ENCODE data around the gene SCNM1.
"Not testable (repeated sequence)": the region's sequence is repeated elsewhere in the genome, so short reads cannot be mapped to it uniquely, and the experiment has no call there.

The SCNM1 gene

DNA sequence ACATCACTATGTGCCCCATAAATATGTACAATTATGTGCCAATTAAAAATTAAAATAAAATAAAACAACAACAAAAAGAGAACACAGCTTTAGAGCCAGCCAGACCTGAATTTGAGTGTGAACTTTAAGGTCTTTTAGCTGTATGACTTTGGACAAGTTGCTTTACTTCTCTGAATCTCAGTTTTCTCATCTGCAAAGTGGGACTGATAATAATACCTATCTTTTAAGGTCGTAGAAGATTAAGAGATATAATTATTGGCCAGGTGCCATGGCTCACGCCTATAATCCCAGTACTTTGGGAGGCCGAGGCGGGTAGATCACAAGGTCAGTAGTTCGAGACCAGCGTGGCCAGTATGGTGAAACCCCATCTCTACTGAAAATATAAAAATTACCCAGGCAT is 27.4 kb downstream of the SCNM1 start:
- DNase-seq (ENCODE audit: low read depth, low spot score) = no peak

DNA sequence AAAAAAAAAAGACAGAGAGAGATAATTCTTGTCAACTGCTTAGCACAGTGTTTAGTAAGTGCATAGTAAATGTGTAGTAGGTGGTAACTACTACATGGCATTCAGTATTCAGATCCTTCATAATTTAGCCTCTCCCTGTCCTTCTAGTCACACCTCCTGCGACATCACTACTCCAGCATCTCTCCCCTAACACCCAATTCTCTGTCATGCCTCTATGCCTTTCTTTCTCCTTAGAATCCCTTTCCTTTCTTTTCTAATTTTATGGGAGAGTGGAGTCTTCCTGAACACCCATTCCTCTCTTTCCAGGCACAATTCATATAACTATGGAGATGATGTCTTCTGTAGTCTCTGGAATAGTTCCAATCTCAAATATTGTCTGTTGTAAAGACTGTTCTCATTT is 27.9 kb downstream of the SCNM1 start:
- DNase-seq (ENCODE audit: low read depth, low spot score) = no peak

DNA sequence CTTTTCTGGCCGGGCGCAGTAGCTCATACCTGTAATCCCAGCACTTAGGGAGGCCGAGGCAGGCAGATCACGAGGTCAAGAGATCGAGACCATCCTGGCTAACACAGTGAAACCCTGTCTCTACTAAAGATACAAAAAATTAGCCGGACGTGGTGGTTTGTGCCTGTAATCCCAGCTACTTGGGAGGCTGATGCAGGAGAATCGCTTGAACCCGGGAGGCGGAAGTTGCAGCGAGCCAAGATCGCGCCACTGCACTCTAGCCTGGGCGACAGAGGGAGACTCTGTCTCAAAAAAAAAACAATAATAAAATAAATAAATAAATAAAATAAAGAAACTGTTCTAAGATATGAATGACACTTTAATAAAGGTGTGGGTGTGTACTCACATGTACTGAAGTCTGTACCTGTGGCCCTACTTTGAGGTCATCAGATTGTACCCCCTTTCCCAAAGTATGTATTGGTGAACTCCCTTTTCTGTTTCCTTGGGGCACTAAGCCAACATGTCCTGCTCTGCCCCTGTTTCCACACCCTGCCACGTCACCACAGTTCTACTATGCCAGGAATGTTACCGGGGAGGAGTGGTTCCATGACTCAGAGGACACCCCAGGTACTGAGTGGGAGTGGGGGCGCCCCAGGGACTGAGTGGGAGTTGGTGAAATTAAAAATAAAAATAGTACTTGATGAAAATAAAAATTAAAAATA is 29.1 kb downstream of the SCNM1 start:
- not testable (repeated sequence) for DNase-seq (ENCODE audit: low read depth, low spot score)

DNA sequence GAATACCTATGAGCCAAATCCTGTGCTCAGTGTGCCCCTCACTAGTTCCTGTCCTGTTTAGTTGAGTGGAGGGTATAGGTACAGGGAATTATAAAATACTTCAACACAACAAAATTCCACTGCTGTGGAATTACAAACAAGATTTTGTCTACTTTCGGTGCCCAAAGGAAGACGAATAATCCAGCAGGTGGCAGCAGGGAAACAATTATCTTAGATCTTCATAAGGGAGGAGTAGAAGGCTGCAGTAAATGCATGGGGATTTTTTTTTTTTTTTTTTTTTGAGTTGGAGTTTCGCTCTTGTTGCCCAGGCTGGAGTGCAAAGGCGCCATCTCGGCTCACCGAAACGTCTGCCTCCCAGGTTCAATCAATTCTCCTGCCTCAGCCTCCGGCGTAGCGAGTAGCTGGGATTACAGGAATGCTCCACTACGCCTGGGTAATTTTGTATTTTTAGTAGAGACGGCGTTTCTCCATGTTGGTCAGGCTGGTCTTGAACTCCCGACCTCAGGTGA is 30.4 kb downstream of the SCNM1 start:
- peak; percentile 61 for DNase-seq (ENCODE audit: low read depth, low spot score)

DNA sequence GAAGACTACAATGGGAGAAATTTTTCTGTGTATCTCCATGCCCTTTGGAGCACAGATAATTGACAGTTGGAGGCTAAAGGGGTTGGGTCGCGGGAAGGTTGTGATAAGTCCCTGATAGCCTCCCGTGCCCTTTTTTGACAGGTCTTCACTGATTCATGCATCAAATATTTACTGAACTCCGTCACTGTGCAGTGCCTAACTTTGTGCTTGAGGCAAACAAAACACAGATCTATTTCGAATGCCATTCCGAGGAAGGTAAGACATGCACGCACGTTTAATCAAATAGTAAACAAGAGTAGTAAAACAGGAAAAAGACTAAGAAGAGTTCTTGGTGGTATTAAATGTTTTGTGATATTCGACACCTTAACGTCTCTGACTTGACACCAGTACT is 31.9 kb downstream of the SCNM1 start:
- no peak for DNase-seq (ENCODE audit: low read depth, low spot score)

DNA sequence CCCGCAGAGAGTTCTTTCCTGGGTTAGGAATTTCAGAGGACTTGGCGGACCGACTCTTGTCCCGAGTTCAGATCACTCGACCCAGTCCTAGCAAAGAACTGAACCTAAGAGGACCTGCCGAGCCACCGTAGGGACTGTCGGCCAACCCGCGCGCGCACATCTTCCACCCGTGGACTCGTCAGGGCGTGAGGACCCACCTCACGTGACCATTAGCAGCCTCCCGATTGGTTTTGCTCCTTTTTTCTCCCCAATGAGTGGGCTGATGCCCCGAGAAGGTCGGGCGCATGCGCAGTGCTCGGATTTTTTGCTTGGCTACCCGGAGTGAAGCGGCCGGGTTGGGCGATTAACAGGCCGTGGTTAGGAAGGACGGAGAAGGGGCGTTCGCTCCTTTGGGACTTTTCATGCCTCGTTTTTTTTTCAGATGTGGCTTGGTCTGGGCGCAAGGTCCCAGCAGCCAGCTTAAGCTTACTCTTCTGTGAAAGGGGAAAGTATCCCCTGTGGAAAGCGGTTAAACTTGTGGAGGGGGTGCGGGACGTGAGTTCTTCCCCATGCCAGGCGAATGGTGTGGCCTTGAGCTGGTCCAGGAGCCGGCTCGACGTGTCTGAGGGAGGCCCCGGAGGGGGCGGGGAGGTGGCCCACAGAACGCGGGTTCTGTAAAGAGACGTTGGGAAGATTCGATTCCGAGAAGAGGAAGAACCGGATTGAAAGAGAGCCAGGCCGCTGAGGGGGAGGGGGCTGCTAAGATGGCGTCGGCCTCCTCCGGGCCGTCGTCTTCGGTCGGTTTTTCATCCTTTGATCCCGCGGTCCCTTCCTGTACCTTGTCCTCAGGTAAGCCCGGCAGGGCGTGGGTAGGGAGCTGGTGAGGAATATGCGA is 32.5 kb downstream of the SCNM1 start, which contains the start of gene PIP5K1A:
Gene PIP5K1A (plus strand): TSS at position 299 of the 874 bp plus-strand sequence. CDS start 445 bp downstream, at position 744.
- peak; percentile 88 for DNase-seq (ENCODE audit: low read depth, low spot score)

DNA sequence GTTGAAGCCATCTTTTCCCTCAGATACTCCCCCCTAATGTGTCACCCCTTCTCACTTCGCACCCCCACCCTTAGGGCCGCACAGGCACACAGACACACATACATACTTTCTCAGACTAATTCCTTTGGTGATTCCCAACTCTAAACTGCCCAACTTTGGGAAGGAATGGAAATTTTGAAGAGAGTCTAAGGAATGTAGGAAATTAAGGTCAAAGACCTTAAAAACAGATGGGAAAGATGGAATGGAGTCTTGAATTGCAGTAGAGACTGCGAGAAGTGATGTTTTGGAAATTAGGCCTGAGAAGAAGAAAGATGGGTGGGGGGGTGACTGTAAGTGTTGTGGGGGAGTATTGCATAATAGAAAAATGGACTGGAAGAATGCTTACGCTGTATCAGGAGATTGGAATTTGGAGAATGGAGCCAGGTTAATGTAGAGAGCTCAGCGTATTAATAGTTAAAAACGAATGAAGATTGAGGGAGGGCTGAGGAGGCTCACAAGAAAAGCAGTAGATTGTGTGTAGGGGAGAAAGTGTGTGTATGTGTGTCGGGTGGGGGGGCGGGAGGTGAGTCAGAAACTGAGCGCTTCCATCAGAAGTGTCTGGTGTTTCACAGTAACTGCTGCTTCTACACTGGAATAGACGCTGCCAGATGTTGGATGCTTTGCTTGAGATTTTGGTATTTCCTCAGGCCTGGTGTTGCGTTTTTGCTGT is 34.1 kb downstream of the SCNM1 start:
- DNase-seq (ENCODE audit: low read depth, low spot score) = no peak

DNA sequence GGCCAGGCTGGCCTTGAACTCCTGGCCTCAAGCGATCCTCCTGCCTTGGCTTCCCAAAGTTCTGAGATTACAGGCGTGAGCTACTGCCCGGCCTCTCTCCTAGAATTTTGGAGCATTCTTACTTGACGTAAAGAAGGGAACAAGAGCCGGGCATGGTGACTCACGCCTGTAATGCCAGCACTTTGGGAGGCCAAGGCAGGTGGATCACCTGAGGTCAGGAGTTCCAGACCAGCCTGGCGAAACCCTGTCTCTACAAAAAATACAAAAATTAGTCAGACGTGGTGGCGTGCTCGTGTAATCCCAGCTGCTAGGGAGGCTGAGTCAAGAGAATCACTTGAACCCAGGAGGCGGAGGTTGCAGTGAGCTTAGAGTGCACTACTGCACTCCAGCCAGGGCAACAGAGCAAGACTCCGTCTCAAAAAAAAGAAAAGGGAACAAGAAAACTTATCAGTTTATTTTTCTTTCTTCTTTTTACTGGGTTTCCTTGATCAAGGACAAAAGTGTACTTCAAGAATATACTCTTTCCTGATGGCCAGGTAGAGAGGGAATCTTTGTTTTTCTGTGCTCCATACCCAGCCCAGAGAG is 39.5 kb downstream of the SCNM1 start:
- DNase-seq (ENCODE audit: low read depth, low spot score) = not testable (repeated sequence)

DNA sequence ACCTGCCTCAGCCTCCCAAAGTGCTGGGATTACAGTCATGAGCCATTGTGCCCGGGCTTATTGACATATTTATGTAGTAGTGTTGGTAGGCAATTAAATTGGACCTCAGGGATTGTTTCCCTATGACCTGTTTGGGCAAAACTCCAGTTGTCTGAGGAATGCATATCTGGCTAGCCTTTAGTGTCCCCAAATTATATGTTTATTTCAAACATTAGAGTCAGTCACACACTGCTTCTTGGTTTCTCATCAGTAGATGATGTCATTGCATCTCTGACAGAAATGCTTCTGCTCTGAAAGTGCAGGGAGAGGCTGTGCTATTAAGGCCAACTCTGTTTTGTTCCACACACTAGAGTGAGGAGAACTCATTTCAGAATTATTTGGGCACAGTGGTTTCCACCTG is 44.9 kb downstream of the SCNM1 start:
- no peak for DNase-seq (ENCODE audit: low read depth, low spot score)

DNA sequence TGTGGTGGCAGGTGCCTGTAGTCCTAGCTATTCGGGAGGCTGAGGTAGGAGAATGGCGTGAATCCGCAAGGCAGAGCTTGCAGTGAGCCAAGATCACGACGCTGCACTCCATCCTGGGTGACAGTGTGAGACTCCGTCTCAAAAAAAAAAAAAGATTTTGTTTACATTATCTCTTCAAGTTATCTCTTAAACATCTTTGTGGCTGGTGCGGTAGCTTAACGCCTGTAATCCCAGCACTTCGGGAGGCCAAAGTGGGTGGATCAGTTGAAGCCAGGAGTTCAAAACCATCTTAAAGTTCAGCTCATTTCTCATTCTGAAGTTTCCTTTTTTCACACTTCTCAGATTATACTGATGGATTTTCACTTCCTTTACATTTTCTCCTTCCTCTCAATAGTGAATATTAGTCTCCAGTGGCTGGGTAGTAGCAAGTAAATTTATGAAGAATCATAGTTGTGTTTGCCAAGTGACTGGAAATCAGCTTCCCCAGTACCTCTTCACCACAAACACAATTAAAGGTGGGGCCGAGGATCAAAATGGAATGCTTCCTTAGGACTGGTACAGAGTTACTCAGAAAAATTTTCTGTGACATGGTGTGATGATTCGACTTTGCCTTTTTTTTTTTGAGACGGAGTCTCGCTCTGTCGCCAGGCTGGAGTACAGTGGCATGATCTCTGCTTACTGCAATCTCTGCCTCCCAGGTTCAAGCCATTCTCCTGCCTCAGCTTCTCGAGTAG is 46.2 kb downstream of the SCNM1 start:
- DNase-seq (ENCODE audit: low read depth, low spot score) = no peak

DNA sequence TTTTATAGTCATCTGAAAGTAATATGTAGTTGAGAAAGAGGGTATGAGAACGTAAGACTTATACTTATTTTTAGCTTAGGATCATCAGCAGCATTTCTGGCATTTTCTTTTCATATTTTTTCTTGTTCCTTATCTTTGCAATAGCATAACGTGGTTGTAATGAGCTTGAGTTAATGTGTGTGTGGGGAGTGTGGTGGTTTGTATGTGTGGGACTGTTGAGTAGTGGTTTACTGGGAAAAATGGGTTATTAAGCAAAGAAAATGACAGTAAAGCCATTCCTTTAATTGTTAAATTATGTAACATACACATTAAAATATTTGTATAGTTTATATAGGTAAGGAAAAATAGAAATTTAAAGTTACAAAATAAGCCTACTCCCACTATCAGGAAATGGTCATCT is 47.6 kb downstream of the SCNM1 start:
- DNase-seq (ENCODE audit: low read depth, low spot score) = no peak
